ENCODE measurements around the gene PSME1.

PSME1 gene

GRCh38 chr14:24135834-24136683, at the start of gene PSME1:
Gene PSME1 (plus strand): TSS chr14:24136194. CDS start chr14:24136263, 69 bp downstream.
- Histone ChIP-seq H3K27me3 (replicated peaks; ENCODE audit: control insufficient read depth, insufficient read depth, low read length) (no peaks in the 10 kb centered on the region), H3K36me3 (ENCODE audit: control insufficient read depth, insufficient read depth, low read length) (peaks cover 14% of the 10 kb centered on the region), H3K4me3 (replicated peaks; ENCODE audit: low read depth, low read length) (peak within 1 kb of the TSS; percentile 87)
- peak; percentile 92 for DNase-seq (ENCODE audit: extremely low read depth, insufficient read length)
- TF ChIP-seq CTCF (IDR thresholded peaks at IDR 0.05; ENCODE audit: insufficient read depth, low read length, poor library complexity, severe bottlenecking) = no peak

GRCh38 chr14:24087004-24087403, 49.0 kb upstream of the PSME1 start:
- TF ChIP-seq CTCF (IDR thresholded peaks at IDR 0.05; ENCODE audit: insufficient read depth, low read length, poor library complexity, severe bottlenecking) = no peak
- Histone ChIP-seq H3K27me3 (replicated peaks; ENCODE audit: control insufficient read depth, insufficient read depth, low read length) (no peaks in the 10 kb centered on the region), H3K36me3 (ENCODE audit: control insufficient read depth, insufficient read depth, low read length) (no peaks in the 10 kb centered on the region), H3K4me3 (replicated peaks; ENCODE audit: low read depth, low read length) (no peak overlapping the region)
- no peak for DNase-seq (ENCODE audit: extremely low read depth, insufficient read length)

DNA sequence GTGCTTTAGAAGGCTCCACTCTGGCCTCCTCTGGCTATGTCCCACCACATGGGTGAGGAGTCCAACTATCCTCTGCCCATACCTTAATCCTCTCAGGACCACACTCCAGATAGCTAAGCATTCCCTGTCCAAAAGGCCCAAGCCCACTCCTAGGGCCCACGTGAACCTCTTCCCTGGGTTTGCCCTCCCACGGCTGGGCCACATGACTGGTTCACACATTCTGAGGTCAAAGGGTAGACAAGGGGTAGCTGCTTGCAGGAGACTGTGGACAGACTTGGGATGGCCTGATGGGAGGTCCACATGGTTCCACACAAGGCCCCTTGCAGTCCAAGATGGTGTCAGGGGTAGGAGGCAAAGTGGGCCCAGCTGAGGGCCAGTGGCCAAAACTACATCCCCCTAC, 47.9 kb upstream of the PSME1 start:
- H3K27me3 ChIP-seq (replicated peaks; ENCODE audit: control insufficient read depth, insufficient read depth, low read length) = no peaks in the 10 kb centered on the region
- H3K4me3 ChIP-seq (replicated peaks; ENCODE audit: low read depth, low read length) = no peak overlapping the region
- TF ChIP-seq CTCF (IDR thresholded peaks at IDR 0.05; ENCODE audit: insufficient read depth, low read length, poor library complexity, severe bottlenecking) = no peak
- no peaks in the 10 kb centered on the region for H3K36me3 ChIP-seq (ENCODE audit: control insufficient read depth, insufficient read depth, low read length)
- DNase-seq (ENCODE audit: extremely low read depth, insufficient read length) = no peak

GRCh38 chr14:24089890-24090289, 46.1 kb upstream of the PSME1 start:
- Histone ChIP-seq H3K36me3 (ENCODE audit: control insufficient read depth, insufficient read depth, low read length) (no peaks in the 10 kb centered on the region), H3K27me3 (replicated peaks; ENCODE audit: control insufficient read depth, insufficient read depth, low read length) (no peaks in the 10 kb centered on the region), H3K4me3 (replicated peaks; ENCODE audit: low read depth, low read length) (no peak overlapping the region)
- no peak for DNase-seq (ENCODE audit: extremely low read depth, insufficient read length)
- no peak for TF ChIP-seq CTCF (IDR thresholded peaks at IDR 0.05; ENCODE audit: insufficient read depth, low read length, poor library complexity, severe bottlenecking)

GRCh38 chr14:24092110-24092504, 43.9 kb upstream of the PSME1 start:
- no peak overlapping the region for H3K4me3 ChIP-seq (replicated peaks; ENCODE audit: low read depth, low read length)
- H3K36me3 ChIP-seq (ENCODE audit: control insufficient read depth, insufficient read depth, low read length) = peaks cover 4% of the 10 kb centered on the region
- no peak for DNase-seq (ENCODE audit: extremely low read depth, insufficient read length)
- H3K27me3 ChIP-seq (replicated peaks; ENCODE audit: control insufficient read depth, insufficient read depth, low read length) = no peaks in the 10 kb centered on the region
- TF ChIP-seq CTCF (IDR thresholded peaks at IDR 0.05; ENCODE audit: insufficient read depth, low read length, poor library complexity, severe bottlenecking) = no peak

All from GM06990 (cell line).